GM12878 (cell line): ENCODE measurements around the gene ADAMTS18. TPM values are rescaled to one million over a fixed set of nuclear protein-coding genes. Genes with fewer than 3 reads are reported as not detected.

Experiments used
- ATAC-seq: fragments of 200-7000 bp; cut with Tn5 transposase; 3 replicates; pipeline ENCODE4 v1.9.1; 2020; ENCODE audit warnings: mild to moderate bottlenecking, moderate library complexity
- BruUV-seq: library from RNA; stranded (reverse); fragments of 400-500 nt; replicated peaks from 2 replicates; lab custom pipeline; 2021; lab: Mats Ljungman, UMichigan
- CTCF ChIA-PET: fragments of 300-600 bp; sonication (Branson Sonifier 250); formaldehyde crosslinking; extraction: SDS; loops from one replicate; lab custom pipeline; 2021; ENCODE audit warnings: inconsistent platforms; lab: Yijun Ruan, JAX
- POLR2A ChIA-PET: fragments of 350-600 bp; formaldehyde crosslinking; extraction: SDS; loops from one replicate; lab custom pipeline; 2021; ENCODE audit warnings: inconsistent platforms; lab: Charles Lee
- RAD21 ChIA-PET: fragments of 300-600 bp; sonication (Branson Sonifier 250); formaldehyde crosslinking; loops from one replicate; lab custom pipeline; 2023; ENCODE audit warnings: antibody characterized with exemption; ENCODE audit not compliant: unreplicated experiment; lab: Charles Lee
- SMC1A ChIA-PET: fragments of 300-600 bp; sonication (Branson Sonifier 250); formaldehyde crosslinking; loops from one replicate; lab custom pipeline; 2023; ENCODE audit not compliant: unreplicated experiment, uncharacterized antibody; lab: Charles Lee
- DNase-seq: peaks from one replicate; pipeline ENCODE4 v3.0.0-alpha.2; 2011; ENCODE audit warnings: low read depth, low spot score
- FAIRE-seq: peaks from 3 replicates; lab custom pipeline; 2011; peaks lifted over from hg19 to GRCh38; lab: Jason Lieb, UNC
- H2AFZ ChIP-seq: 2 replicates; pipeline ENCODE4 v1.6.0; 2011; ENCODE audit warnings: low read depth, low read length, control low read depth; ENCODE audit not compliant: control insufficient read depth
- H3K27ac ChIP-seq: 2 replicates; pipeline ENCODE4 v1.5.1; 2011; ENCODE audit warnings: control low read depth; ENCODE audit not compliant: control insufficient read depth, insufficient read depth
- H3K27me3 ChIP-seq, 2 experiments: replicated peaks in 1 of 2; 2 replicates each; pipeline versions ENCODE4 v1.6.0 to v1.6.1; 2011; ENCODE audit warnings: low read length in 1 of 2; ENCODE audit not compliant: control insufficient read depth in 2 of 2, insufficient read depth in 2 of 2
- H3K36me3 ChIP-seq, 2 experiments: 2 replicates each; pipeline ENCODE4 v1.5.1; 2011; ENCODE audit warnings: low read length in 1 of 2; ENCODE audit not compliant: control insufficient read depth in 2 of 2, insufficient read depth in 2 of 2
- H3K4me1 ChIP-seq: 2 replicates; pipeline ENCODE4 v1.6.1; 2011; ENCODE audit warnings: mild to moderate bottlenecking, low read length, moderate library complexity, mixed read lengths; ENCODE audit not compliant: control insufficient read depth, insufficient read depth
- H3K4me2 ChIP-seq: 2 replicates; pipeline ENCODE4 v1.6.0; 2011; ENCODE audit warnings: control low read depth; ENCODE audit not compliant: control insufficient read depth, insufficient read depth
- H3K4me3 ChIP-seq: fragments of 200-600 bp; sonication (generic); 2 replicates; pipeline ENCODE4 v1.5.1; 2016
- H3K79me2 ChIP-seq: 2 replicates; pipeline ENCODE4 v1.6.0; 2011; ENCODE audit warnings: low read length; ENCODE audit not compliant: control insufficient read depth, insufficient read depth
- H3K9ac ChIP-seq: 2 replicates; pipeline ENCODE4 v1.8.0; 2011; ENCODE audit warnings: low read length, control low read depth, mixed read lengths; ENCODE audit not compliant: control insufficient read depth, insufficient read depth
- H3K9me3 ChIP-seq: replicated peaks from 3 replicates; pipeline ENCODE4 v1.5.1; 2011; ENCODE audit warnings: mild to moderate bottlenecking, low read length; ENCODE audit not compliant: control insufficient read depth, insufficient read depth
- H4K20me1 ChIP-seq: 2 replicates; pipeline ENCODE4 v1.6.0; 2011; ENCODE audit not compliant: control insufficient read depth, insufficient read depth
- CBX3 ChIP-seq: fragments of 200-600 bp; sonication (generic); IDR thresholded peaks from 2 replicates; pipeline ENCODE4 v1.6.1; 2016; ENCODE audit warnings: low read depth, borderline replicate concordance
- CEBPB ChIP-seq, 2 experiments: fragments of 150-350 bp in 1 of 2; IDR thresholded peaks; 2 replicates each; pipeline ENCODE4 v1.6.1; 2012 to 2014; ENCODE audit warnings: low read depth in 2 of 2, low read length in 2 of 2, borderline replicate concordance in 1 of 2, inconsistent platforms in 1 of 2
- FOXK2 ChIP-seq: fragments of 450-650 bp; IDR thresholded peaks from 2 replicates; pipeline ENCODE4 v1.6.1; 2017; ENCODE audit warnings: mild to moderate bottlenecking, moderate library complexity
- HCFC1 ChIP-seq: fragments of 150-350 bp; IDR thresholded peaks from 2 replicates; pipeline ENCODE4 v1.6.1; 2014; ENCODE audit warnings: low read length
- IKZF1 ChIP-seq: fragments of 450-650 bp; conservative IDR thresholded peaks from 2 replicates; pipeline ENCODE4 v1.6.1; 2017; ENCODE audit warnings: antibody characterized with exemption, mild to moderate bottlenecking
- MEF2B ChIP-seq: fragments of 450-650 bp; IDR thresholded peaks from 2 replicates; pipeline ENCODE4 v1.6.1; 2018; ENCODE audit warnings: mild to moderate bottlenecking, moderate library complexity; ENCODE audit not compliant: partially characterized antibody, poor library complexity, severe bottlenecking
- NR2C1 ChIP-seq: fragments of 450-650 bp; IDR thresholded peaks from 2 replicates; pipeline ENCODE4 v1.6.1; 2017; ENCODE audit warnings: antibody characterized with exemption, mild to moderate bottlenecking, moderate library complexity
- NR2C2 ChIP-seq: IDR thresholded peaks from 2 replicates; pipeline ENCODE4 v1.6.1; 2011; ENCODE audit warnings: borderline replicate concordance, low read depth; ENCODE audit not compliant: control insufficient read depth, insufficient read length
- REST ChIP-seq: IDR thresholded peaks from 2 replicates; pipeline ENCODE4 v1.6.1; 2012; ENCODE audit warnings: mild to moderate bottlenecking, low read depth, low read length
- RFX5 ChIP-seq: IDR thresholded peaks from 2 replicates; pipeline ENCODE4 v1.6.1; 2011; ENCODE audit warnings: low read depth, low read length, improper control_type of control experiment
- SMC3 ChIP-seq: IDR thresholded peaks from 2 replicates; pipeline ENCODE4 v1.6.1; 2011; ENCODE audit warnings: low read length, improper control_type of control experiment, borderline replicate concordance
- SPI1 ChIP-seq: IDR thresholded peaks from 2 replicates; pipeline ENCODE4 v1.6.1; 2011; ENCODE audit warnings: low read depth, mild to moderate bottlenecking, low read length, moderate library complexity, borderline replicate concordance; ENCODE audit not compliant: insufficient read depth
- STAT3 ChIP-seq: IDR thresholded peaks from 2 replicates; pipeline ENCODE4 v1.6.1; 2011; ENCODE audit warnings: low read depth, low read length, improper control_type of control experiment
- WGBS: methylation state at CpG from one replicate; pipeline ENCODE4 v1.1.6; 2016; ENCODE audit warnings: low lambda C conversion rate; ENCODE audit not compliant: insufficient replicate concordance, insufficient coverage; ENCODE audit errors: missing lambda C conversion rate; 5-methylcytosine and 5-hydroxymethylcytosine counted together
- in situ Hi-C: fragments of 300-500 bp; cut with MboI; formaldehyde crosslinking; loops from 9 replicates; pipeline ENCODE4 v1.14.3; 2018; ENCODE audit warnings: mixed read lengths
- intact Hi-C: fragments of 100-400 bp; cut with micrococcal nuclease; formaldehyde crosslinking; loops from one replicate; pipeline ENCODE4 v1.14.2; 2022; ENCODE audit not compliant: unreplicated experiment
- polyA plus RNA-seq, 11 experiments: library from polyadenylated mRNA; depleted of rRNA in 4 of 11; unstranded in 6 of 11; stranded (reverse) in 5 of 11; fragments of >200 nt; fragmentation: Nextera tagmentation in 4 of 11; fragmentation: Illumina TruSeq in 1 of 11; extraction: Ambion mirVana in 4 of 11; extraction: Trizol in 1 of 11; gene quantifications; 1 replicate in 1 of 11; 2 replicates in 10 of 11; pipeline versions ENCODE4 v1.2.1 to v1.2.3, GENCODE V29; 2011 to 2016; ENCODE audit warnings: inconsistent platforms in 2 of 11, missing spikeins in 2 of 11, low read depth in 1 of 11
- total RNA-seq, 4 experiments: library from RNA; depleted of rRNA in 3 of 4; stranded (reverse); fragments of >200 nt in 3 of 4; fragmentation: Illumina TruSeq in 1 of 4; extraction: Trizol in 1 of 4; gene quantifications; 2 replicates each; pipeline versions ENCODE4 v1.2.1 to v1.2.3, GENCODE V29; 2013 to 2021
- TF ChIP-seq, protein P1 (sequence below): fragments of 450-650 bp; IDR thresholded peaks from 2 replicates; pipeline ENCODE4 v1.6.1; 2017; ENCODE audit warnings: mild to moderate bottlenecking
- TF ChIP-seq, protein P2 (sequence below): IDR thresholded peaks from 2 replicates; pipeline ENCODE4 v1.6.1; 2011; ENCODE audit warnings: borderline replicate concordance, low read depth, mild to moderate bottlenecking, moderate library complexity, mixed read lengths, low read length; ENCODE audit not compliant: insufficient read depth; ENCODE audit errors: extremely low read length

The ADAMTS18 gene
- total and polyA plus RNA-seq, 10 of the 15 experiments (the other 5 are each of a cell fraction or from before 2014, with no cell fraction given): not detected

GRCh38 chr16:77310877-77311276 is 124.0 kb downstream of the ADAMTS18 start (continued):
- TF ChIP-seq RFX5 (no peak), MEF2B (no peak), IKZF1 (no peak), CBX3 (no peak), CEBPB (IDR thresholded peaks at IDR 0.05; ENCODE audit: borderline replicate concordance in 1 of 2, low read depth in 2 of 2, low read length in 2 of 2) (no peak)
- TF ChIP-seq, protein P1, sequence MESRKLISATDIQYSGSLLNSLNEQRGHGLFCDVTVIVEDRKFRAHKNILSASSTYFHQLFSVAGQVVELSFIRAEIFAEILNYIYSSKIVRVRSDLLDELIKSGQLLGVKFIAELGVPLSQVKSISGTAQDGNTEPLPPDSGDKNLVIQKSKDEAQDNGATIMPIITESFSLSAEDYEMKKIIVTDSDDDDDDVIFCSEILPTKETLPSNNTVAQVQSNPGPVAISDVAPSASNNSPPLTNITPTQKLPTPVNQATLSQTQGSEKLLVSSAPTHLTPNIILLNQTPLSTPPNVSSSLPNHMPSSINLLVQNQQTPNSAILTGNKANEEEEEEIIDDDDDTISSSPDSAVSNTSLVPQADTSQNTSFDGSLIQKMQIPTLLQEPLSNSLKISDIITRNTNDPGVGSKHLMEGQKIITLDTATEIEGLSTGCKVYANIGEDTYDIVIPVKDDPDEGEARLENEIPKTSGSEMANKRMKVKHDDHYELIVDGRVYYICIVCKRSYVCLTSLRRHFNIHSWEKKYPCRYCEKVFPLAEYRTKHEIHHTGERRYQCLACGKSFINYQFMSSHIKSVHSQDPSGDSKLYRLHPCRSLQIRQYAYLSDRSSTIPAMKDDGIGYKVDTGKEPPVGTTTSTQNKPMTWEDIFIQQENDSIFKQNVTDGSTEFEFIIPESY: no peak

- Histone ChIP-seq H3K27ac (no peak overlapping the region), H4K20me1 (no peaks in the 10 kb centered on the region), H3K4me2 (no peak overlapping the region), H3K79me2 (no peaks in the 10 kb centered on the region), H3K4me1 (no peaks in the 10 kb centered on the region), H2AFZ (no peak overlapping the region), H3K36me3 (no peaks in the 10 kb centered on the region), H3K4me3 (no peak overlapping the region), H3K9me3 (no peaks in the 10 kb centered on the region), H3K9ac (no peak overlapping the region), H3K27me3 (peaks cover 0 to 2% of the 10 kb centered on the region in 2 experiments; a peak in 1 of 4 replicates)
- ChIA-PET RAD21 (no interaction called here), POLR2A (interaction anchor here (0.6 kb wide), 1 partner anchor 26 kb away, joined by 3 read pairs; no protein-coding TSS in a partner anchor), CTCF (interaction anchor here (0.8 to 2.7 kb wide), 2 partner anchors 11 to 81 kb away, joined by 3 to 6 read pairs; no protein-coding TSS in a partner anchor), SMC1A (no interaction called here)
- intact Hi-C loops (no loop called here), in situ Hi-C loops (no loop called here)
- no peak for FAIRE-seq
- no peak for DNase-seq
- no TSS peak for BruUV-seq
- ATAC-seq: peak; percentile 74
- 11% methylated on average over 1 of the region's 1 CpG for WGBS
- TF ChIP-seq REST (no peak), SPI1 (no peak), SMC3 (no peak), HCFC1 (no peak), NR2C1 (no peak), IKZF1 (no peak), STAT3 (no peak), NR2C2 (no peak), FOXK2 (no peak)
- TF ChIP-seq, protein P2, sequence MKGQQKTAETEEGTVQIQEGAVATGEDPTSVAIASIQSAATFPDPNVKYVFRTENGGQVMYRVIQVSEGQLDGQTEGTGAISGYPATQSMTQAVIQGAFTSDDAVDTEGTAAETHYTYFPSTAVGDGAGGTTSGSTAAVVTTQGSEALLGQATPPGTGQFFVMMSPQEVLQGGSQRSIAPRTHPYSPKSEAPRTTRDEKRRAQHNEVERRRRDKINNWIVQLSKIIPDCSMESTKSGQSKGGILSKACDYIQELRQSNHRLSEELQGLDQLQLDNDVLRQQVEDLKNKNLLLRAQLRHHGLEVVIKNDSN: no peak
Measured at GRCh38 chr16:77308163-77308561, 126.7 kb downstream of the ADAMTS18 start.
